ENCODE data around the gene SERTAD3.
"Not testable (repeated sequence)": the region's sequence is repeated elsewhere in the genome, so short reads cannot be mapped to it uniquely, and the experiment has no call there.

SERTAD3 gene

DNA sequence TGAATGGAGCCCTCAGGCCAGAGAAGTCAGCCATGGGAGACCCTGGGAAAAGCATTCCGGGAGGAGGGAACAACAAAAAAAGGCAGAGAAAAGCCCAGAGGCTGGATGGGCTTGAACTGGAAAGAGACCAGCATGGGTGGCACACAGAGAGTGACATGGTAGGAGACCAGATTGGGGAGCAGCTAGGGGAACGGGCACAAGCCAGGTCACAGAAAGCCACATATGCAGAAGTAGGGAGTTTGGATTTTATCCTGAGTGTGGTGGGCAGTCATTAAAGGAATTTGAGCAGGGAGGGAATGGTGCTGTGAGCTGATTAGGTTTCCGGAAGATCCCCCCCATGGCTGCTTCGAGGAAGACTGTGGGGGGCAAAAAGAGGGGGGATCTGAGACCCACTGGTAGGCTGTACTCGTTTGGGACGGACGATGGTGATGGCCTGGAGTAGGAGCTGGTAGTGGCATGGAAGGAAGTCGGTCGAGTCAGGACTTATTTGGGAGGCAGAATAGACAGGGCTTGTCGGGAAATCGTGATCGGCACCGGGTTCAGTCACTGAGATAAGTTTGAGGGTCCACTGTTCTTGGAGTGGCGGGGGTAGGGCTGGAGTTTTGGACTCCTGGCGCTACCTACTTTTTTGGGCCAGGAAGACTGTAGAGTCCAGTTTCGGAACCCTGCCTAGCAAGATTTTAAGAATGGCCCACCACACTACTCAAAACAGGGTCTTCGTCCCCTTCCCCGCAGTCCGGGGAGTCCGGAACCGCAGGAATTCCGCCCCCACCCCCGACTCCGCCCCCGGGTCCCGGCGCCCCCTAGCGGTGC lies 19.3 kb downstream of the SERTAD3 start:
- DNase-seq = no peak

DNA sequence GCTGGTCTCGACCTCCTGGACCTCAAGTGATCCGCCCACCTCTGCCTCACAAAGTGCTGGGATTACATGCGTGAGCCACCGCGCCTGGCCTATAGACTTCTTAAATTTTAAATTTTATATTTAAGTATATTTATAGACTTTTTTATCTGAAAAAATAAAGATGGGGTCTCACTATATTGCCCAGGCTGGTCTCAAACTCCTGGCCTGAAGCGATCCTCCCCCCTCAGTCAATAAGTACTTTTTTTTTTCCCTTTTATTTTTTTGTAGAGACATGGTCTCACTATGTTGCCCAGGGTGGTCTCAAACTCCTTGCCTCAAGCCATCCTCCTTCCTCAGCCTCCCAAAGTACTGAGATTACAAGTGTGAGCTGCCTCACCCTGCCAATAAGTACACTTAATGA lies 20.2 kb downstream of the SERTAD3 start:
- DNase-seq = no peak

DNA sequence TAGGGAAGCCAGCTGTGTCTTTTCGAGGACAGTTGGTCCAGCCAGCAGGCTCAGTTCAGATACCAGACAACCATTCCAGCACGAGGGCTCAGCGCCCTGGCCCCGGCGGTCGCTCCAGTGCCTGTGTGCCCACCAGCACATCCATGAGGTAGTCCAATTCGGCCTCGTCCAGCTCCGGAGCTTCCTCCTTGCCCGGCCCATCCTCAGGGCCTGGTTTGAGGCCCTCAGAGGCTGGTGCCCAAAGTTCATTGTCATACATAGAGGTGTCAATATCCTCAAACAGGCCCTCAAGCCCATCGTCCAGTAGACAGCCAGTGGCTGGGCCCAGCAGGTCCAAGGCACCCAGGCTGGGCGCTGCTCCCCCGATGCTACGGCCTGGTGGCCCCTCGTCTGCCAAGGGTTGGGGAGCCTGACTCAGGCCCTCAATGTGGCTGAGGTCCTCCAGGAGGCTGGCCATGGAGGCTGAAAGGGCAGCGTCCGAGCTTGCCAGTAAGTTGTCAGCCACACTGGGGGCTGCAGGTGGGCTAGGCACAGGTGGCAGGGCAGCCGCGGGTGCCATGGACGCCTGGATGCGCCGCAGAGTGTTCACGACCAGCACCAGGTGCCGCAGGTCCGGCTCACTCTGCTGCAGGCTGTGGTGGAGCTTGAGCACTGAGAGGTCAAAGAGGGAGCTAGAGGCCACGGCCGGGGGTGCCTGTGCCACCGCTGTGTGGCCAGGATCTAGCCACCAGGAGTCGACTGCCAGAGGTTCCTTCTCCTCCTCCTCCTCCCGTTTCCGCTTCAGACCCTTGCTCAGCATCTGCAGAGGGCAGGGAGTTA lies 21.2 kb downstream of the SERTAD3 start:
- DNase-seq = no peak

DNA sequence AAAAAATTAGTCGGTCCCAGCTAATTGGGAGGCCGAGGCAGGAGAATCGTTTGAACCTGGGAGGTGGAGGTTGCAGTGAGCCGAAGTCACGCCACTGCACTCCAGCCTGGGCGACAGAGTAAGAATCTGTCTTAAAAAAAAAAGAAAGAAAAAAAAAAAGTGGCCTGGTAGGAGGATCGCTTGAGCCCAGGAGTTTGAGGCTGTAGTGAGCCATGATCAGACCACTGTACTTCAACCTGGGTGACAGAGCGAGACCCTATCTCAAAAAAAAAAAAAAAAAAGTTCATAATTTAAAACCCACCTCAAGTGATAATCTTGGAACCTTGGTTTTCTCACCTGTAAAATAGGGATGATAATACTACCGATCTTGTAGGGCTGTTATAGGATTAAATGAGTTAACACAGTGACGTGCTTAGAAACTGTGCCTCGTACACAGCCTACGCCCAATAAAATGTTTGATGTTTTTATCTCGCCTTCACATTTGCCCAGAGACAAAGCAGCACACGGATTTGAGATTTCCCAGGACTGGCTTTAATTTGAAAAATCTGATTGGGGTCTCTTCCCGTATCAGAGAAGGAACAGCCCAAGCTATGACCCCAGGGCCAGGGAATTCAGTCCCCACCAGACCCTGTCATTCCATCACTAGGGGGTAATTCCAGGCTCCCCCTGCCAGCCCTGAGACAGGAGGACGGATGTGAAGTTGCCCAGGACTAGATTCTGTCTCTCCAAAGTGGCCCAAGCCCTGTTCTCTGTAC lies 22.0 kb downstream of the SERTAD3 start:
- no peak for DNase-seq

DNA sequence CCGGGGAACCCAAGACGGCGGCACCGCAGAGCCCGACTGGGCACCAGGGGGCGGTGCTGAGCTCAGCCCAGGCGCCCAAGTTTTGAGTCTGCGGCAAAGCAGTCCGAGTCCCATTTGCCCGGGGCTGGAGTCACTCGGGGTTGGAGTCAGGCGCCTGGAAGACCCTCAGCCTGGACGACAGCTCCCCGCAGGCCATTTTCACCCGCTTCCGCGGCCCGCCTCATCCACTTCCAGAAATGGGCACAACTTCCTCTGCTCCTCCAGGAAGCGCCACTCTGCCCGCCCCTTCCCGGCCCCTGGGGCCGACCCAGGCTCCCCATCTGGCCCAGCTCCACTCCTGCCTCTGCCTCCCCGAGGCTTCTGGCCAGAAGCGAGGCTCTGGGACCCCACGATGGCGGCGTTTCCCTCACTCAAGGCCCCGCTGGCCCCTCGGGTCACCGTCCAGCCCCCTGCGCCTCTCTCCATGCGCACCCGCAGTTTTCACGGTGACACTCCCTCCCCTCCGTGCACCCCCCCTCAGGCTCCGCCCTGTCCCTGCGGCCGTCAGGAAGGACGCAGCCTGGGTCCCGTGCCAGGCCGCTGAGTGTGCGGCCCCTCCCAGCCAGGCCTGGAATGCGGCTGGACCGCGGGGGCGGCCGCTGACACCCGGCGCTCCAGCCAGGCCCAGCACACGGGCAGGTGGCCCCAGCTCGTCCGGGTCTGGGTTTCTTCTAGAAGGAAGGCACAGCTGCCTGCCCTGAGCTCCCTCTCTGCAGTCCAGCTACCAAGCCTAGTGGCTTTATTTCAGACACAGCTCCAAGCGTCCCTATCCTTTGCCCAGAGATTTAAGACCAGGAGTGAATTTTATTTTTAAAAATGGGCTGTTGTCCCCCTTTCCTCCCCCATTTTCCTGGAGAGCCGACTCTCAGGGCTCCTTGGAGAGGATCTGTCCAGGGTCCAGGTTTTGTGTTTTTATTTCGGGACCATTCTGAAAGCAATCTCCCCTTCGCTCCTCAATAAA lies 23.1 kb downstream of the SERTAD3 start:
- peak; percentile 93 for DNase-seq

DNA sequence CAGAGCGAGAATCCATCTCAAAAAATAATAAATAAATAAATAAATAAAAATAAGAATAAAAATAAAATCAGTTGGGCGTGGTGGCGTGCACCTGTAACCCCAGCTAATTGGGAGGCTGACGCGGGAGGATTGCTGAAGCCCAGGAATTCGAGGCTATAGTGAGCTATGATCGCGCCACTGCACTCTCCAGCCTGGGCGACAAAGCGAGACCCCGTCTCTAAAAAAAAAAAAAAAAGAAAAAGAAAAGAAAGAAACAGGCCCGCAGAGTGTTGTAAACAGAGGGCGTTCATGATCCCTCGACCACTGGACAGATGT lies 23.7 kb downstream of the SERTAD3 start:
- no peak for DNase-seq

DNA sequence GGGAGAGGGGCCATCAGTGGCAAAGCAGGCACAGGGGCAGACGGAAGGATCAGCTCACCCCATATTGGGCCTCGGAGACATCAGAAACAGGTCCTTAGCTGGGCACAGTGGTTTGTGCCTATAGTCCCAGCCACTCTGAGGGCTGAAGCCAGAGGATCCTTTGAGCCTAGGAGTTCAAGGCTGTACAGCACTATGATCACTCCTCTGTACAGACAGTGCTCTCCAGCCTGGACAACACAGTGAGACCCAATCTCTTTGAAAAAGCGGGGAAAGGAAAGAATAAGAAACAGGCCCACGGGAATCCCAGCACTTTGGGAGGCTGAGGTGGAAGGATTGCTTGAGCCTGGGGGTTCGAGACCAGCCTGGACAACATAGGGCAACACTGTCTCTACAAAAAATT lies 24.4 kb downstream of the SERTAD3 start:
- DNase-seq = no peak

DNA sequence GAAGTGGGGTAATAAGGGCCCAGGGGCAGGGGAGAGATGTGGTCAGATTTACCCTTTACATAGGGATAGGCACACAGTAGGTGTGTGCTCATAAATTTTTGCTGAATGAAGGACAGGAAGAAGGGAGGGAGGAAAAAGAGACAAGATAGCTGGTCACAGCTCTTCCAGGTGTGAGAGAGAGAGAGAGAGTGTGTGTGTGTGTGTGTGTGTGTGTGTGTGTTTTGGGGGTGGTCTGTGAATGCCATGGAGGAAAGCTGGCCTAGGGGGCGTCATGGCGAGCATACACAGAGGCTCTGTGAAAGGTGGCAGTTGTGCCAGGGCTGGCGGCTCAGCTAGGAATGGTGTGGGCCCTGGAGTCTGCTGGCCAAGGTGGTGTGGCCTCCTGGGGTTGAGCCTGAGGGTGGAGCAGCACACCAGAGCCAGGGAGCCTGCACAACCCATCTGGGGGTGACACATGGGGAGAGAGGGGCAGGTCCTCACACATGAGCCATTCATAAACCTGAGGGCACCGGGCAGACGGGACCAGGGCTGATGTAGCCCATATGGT lies 25.0 kb downstream of the SERTAD3 start:
- no peak for DNase-seq

DNA sequence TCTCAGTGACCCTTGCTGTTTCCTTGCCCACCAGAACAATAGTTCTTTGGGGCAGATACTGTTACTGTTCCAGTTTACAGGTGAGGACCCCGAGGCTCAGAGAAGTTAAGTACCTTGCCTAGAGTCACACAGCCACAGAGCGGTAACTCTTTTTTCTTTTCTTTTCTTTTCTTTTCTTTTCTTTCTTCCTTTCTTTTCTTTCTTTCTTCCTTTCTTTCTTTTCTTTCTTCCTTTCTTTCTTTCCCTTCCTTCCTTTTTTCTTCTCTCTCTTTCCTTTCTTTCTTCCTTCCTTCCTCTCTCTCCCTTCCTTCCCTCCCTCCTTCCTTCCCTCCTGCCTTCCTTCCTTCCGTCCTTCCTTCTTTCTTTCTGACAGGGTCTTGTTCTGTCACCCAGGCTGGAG lies 26.1 kb downstream of the SERTAD3 start:
- DNase-seq = no peak

- DNase-seq = no peak
Measured at GRCh38 chr19:40417643-40417981, 26.5 kb downstream of the SERTAD3 start.

- no peak for DNase-seq
Measured at GRCh38 chr19:40416918-40417642, 27.1 kb downstream of the SERTAD3 start.

- DNase-seq = no peak
Measured at GRCh38 chr19:40415768-40416167, 28.4 kb downstream of the SERTAD3 start.

DNA sequence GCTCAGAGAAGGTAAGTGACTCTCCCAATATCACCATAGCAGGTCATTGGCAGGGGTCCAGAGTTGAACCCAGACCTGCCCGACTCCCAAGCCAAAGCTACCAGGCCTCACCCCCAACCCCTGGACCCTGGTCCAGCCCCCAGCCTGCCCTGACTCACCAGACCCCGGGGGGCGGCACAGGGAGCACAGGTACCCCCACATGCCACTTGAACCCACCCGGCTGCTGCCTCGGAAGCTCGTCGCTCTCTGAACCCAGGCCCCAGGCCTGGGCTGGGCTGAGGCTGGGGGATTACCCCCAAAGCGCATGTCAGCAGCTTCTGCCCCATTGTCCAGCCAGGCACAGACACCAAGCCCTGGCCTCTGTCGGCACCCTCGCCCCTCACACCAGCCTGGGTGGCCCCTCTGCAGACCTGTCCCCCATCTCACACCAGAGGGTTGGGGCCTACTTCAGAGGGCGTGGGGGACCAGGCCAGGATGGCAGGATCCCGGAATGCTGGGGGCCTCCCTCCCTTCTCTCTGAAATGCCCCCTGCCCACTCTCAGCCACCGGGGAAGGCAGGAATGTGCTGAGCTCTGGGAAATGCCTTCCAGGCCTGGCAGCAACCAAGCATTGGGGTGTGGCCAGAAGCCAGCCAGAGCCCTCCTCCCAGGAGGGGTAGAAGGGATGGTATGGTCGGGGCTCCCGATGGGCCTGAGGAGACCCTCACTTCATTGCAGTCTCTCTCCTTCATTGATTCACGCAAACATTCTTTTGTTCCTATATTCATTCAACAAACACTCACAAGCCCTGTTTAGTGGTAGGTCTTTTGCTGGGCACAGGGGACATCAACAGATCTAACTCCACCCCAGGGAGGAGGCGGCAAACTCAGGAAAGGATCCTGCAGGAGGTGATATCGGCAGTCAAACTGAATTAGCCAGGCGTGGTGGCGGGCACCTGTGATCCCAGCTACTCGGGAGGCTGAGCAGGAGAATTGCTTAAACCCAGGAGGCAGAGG lies 29.3 kb downstream of the SERTAD3 start:
- no peak for DNase-seq

DNA sequence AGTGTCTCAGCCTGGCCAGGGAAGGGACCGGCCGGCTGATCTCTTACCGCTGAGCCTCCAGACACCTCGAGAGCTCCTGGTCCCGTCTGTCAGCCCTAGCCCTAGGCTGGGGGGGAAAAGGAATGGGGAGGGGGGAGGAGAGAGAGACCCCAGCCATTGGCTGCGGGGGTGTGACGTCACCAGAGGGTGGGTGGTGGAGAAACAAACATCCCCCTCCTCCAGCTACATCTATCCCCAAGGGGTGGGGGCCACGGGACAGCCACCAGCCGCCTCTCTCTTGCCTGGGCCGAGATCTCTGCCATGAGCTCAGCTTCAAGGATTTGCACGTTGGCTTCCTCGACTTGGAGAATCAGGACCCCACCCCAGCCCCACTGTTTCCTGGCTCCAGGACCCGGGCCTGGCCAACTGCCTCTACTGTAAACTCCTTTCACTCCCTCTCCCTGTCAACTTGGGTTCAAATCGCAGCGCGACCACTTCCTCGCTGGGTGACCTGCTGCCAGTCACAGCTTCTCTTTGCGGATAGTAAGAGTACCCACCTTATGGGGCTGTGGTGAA lies 30.8 kb downstream of the SERTAD3 start, which contains the start of gene PRX:
PRX (minus strand) TSS at position 88 of the 555 bp plus-strand sequence. CDS start 5,446 bp downstream, outside the sequence.
- DNase-seq = peak; percentile 87

DNA sequence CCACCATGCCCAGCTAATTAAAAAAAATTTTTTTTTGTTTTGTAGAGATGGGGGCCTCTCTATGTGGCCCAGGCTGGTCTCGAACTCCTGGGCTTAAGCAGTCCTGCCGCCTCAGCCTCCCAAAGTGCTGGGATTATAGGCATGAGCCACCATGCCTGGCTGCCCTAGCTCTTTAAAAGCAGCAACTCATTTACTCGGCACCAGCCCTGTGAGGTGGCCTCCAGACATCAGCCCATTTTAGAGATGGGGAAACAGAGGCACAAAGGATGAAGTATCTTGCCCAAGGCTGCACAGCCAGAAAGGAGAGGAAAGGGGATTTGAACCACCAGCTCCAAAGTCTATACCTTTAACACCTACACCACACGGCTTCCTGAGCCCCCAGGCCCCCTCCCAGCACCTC lies 31.3 kb downstream of the SERTAD3 start:
- DNase-seq = no peak

GRCh38 chr19:40411958-40412499 lies 32.1 kb downstream of the SERTAD3 start:
- no peak for DNase-seq

DNA sequence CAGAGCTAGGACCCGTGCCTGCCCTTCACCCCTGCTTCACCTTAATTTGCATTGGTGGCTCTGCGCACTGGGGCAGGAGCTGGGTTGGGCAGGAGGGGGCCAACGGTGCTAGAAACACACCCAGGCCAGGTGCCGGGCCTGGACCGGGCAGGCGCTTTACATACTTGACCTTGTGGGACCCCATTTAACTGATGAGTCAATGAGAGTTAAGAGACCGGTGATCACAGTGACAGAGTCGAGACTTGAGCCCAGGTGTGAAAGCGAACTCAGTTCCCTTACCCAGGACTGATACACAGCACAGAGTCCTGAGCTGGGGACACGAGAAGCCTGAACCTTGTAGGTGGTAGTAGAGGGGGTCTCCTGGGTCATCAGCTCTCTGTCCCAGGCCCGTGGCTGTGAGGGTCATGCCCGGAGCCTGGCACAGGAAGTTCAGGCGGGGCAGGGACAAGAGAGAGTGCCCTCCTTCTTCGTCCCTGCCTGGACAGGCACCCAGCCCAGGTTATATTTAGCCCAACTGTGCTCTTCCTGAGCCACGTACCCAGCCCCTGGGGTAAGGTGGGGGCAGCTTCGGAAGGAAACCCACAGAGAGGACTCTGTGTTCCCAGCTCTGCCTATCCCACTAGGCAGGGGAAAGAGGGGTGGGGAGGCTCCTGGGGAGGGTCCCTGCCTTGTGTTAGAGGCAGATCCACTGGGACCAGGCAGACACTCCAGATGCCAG lies 32.9 kb downstream of the SERTAD3 start:
- DNase-seq = no peak

DNA sequence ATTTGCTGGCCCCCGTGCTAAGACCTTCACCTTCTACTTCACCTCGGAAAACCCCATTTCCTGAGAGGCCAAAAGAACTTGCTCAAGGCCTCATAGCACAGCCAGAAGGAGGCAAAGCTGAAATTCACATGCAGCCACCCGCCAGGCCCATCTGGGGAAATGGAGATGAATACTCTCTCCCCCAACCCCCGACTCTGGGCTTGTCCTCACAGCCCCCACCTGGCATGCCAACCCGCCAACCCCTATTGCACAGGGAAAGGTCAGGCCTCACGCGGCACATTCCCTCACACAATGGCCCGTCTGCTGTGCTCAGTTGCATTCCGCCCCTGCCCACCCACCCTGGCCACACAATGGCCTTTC lies 34.1 kb downstream of the SERTAD3 start:
- no peak for DNase-seq

DNA sequence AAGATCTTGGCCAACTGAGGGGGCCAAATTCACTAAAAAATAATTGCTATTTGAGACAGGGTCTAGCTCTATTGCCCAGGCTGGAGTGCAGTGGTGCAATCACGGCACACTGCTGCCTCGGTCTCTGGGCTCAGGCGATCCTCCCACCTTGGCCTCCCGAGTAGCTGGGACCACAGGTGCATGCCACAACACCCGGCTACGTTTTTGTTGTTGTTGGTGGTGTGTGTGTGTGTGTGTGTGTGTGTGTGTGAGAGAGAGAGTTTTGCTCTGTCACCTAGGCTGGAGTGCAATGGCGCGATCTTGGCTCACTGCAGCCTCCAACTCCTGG lies 35.6 kb downstream of the SERTAD3 start:
- not testable (repeated sequence) for DNase-seq
